NCI-H2029 (cell line): ENCODE measurements around the gene ZNF451.
"Not testable (repeated sequence)": the region's sequence is repeated elsewhere in the genome, so short reads cannot be mapped to it uniquely, and the experiment has no call there.

Experiments used
- DNase-seq: peaks from one replicate; lab custom pipeline; 2025; lab: John Stamatoyannopoulos, UW

ZNF451 gene

DNA sequence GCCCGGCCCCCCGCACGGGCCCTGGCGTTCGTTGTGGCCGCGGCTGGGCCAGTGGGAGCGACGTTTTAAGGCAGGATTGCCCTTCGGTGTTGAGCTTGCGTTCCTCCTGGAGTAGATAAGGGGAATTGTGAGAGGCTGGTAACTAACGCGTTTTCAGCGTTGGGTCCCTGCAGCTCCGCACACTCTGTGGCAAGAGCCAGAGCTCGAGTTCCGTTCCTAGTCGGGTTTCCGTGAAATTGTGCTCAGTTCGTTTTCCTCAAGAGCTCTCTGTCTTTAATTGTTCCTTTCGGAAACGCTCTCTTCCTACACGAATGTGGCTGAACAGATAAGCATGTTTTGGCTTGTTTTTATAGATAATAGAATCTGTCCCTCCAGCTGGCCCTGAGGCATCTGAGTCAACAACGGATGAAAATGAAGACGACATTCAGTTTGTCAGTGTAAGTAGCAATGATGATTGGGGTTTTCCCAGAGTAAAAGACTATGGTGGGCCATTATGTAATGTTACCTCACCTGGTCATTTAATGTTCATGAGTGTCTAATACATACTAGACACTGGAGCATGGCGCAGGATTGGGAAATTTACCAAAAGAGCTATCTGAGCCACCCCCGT is 575 bp downstream of the ZNF451 start:
- not testable (repeated sequence) for DNase-seq

DNA sequence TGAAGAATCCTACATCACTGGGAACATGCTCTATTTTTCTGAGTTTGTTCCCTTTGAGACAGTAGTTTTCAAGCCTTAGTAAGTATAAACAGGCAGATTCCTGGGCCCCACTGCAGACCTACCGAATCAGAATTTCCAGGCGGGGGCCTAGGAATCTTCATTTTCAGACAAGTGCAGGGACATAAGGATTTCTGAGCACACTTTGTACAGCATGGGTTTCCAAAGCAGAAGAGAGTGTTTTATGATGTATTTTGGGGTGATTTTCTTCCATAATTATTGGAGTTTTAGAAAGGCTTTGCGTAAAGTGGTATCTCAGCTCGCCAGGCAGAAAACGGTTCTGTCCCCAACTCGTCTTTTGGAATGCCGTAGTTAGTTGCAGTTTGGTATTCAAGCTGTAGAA is 1.4 kb downstream of the ZNF451 start:
- not testable (repeated sequence) for DNase-seq

DNA sequence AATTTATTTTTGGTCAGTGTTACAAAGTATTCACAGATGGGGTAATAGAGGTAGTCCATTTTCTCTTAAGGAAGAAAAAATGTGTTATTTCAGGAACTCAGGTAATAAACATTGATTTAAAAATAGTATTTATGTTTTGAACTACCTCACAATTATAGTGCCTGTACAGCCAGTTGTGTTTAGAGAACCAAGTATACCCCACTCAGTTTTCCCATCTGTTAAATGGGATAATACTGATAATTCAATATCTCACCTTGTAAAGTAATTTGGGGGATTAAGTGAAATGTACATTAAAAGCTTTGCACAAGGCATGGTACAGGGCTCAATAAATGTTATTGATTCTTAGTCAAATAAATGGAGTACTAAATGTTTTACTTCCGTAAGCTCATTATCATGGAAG is 4.7 kb downstream of the ZNF451 start:
- DNase-seq: no peak

DNA sequence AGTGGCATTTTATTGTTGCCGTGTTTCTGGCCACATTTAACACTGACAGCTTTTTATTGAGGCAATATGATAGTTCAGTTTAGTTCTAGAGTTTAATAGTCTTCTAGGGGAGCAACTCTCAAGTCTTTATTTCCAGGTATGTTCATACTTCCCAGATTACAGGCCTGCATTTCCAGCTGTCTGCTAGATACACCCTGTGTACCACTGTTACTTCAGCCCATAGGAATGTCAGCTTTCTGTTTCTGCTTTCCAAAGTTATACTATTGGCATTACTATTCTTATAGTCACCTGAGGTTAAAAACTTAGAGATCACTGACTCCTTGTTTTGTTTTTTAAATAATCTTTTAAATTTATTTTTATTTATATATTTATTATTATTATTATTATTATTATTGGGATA is 7.6 kb downstream of the ZNF451 start:
- no peak for DNase-seq

DNA sequence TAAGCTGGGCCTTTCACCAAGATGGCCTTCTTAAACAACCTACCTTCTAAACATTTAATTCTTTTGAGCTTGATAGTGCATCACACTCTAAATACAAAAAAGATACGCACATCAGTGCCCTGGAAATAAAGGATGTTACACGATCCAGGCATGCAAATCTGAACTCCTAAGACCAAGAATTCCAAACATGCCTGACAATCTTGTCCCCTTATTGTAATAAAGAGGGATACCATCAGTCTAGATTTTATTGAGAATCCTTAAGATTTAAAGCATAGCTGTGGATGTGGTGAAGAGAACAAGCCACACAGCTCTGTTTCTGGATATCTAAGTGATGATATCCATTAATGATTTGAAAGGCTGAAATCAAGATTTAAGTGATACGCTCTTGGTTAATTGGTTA is 13.0 kb downstream of the ZNF451 start:
- no peak for DNase-seq

DNA sequence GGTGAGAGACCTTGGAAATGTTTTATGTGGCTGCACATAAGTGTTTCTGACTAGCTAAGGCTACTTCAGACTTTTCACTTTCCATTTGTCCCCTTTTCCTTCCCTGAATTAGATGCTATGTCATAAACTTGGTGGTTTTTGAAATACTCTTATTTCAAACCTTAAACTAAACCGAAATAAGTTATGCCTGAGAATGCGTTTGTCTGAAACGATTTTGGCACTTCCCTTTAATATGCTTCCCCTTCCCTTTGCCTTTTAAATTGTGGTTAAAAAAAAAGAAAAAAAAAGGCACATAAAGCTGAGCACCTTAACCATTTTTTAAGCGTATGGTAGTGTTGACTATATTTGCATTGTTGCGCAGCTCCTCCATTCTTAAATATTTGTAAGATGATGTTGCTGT is 14.3 kb downstream of the ZNF451 start:
- DNase-seq: no peak

DNA sequence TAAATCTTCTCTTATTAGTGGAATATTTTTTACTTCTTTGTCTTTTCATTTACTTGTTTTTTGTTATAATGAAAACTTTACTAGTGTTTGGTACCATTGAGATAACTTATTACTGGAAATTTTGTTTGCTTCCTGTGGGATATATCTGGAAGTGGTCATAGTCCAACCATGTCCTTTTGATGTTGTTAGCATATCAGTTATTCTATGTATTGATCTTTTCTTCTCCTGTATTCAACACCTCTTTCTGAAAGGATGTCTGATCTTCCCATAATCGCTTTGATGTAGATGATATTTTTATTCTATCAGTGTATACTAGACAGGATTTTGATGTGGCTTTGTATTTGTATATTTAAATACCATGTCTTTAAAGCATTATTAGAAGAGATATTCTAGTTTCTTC is 17.0 kb downstream of the ZNF451 start:
- no peak for DNase-seq

DNA sequence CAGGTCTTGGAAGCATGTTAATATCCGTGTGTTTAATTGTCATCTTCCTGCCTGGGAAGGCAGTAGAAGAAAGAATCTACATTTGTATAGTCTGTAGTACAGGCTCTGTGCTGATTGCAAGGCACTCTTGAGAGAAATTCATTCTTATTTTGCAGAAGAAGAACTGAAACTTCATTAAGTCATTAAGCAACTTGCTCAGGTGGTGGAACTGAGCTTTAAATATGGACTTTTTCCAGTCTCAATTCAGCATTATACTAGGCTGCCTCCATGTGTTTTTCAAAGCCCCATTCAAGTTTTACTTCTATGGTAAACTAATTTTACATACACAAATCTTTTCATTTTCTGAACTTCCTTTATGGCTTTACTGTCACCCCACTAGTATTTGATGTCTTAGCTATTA is 18.7 kb downstream of the ZNF451 start:
- no peak for DNase-seq

DNA sequence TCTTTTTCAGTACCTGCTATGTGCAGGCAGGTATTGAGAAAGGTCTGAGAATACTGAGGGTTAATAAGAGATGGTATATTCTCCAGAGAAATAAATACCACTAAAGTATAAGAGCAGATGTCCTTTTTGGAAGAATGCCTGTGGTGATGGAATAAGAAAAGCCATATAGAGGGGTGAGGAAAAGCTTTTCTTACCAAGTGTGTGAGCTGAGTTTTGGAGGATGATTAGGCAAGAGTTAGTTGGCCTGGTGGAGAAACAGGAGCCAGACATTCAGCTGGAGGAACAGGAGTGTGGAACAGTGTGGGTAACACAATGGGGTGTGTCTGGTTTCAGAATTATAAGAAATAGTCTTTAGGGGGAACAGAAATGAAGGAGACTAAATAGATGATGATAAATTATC is 19.9 kb downstream of the ZNF451 start:
- DNase-seq: no peak

DNA sequence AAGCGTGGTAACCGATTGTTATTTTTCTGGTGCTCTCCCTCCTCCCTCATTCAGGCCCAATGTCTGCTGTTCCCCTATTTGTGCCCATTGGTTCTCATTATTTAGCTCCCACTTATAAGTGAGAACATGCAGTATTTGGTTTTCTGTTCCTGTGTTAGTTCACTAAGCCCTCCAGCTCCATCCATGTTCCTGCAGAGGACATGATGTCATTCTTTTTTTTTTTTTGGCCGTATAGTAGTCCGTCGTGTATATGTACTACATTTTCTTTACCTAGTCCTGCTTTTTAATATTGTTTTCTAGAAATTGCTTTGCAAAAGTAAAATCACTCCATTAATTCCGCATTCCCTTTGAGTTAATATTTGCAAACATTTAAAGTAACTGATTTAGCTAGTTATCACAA is 23.1 kb downstream of the ZNF451 start:
- no peak for DNase-seq

DNA sequence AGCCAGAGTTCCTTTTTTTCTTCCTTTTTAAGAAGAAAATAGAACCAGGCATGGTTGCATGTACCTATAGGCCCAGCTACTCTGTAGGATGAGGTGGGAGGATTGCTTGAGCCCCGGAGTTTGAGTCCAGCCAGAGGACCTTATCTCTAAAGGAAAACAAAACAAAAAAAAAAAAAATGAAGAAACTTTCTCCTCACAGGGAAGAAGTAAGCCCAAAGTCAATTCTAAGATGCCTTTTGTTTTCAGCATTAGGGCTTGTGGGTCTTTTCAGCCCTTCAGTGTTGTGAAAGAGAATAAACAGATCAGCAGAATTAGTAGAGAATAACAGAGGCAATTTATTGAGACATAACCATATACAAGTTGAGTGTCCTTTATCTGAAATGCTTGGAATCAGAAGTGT is 26.8 kb downstream of the ZNF451 start:
- DNase-seq: no peak

DNA sequence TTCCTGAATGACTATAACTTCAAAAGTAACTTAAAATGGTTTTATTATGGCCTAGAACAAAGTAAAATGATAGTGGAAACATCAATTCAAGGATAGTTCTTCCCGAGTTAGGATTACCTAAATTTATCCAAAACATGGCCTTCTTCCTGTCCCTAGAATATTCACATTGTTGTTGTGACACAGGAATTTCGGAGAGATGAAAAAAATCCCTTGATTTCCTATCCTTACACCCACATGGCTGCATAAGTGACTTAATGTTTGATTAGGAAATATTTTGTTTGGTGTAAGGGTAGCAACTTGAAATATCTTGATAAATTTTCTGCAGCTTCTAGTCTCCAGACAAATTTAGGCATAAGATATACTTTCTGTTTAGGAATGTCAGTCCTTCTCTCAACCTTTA is 27.8 kb downstream of the ZNF451 start:
- no peak for DNase-seq

DNA sequence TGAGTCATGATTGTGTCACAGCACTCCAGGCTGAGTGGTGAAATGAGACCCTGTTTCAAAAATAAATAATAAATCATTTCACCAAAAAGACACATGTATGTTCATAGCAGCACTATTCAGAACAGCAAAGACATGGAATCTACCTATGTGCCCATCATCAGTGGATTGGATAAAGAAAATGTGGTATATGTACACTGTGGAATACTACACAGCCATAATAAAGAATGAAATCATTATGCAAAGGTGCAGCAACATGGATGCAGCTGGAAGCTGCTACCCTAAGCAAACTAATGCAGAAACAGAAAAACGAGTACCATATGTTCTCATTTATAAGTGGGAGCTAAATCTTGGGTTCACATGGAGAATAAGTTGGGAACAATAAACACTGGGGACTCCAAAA is 33.1 kb downstream of the ZNF451 start:
- DNase-seq: no peak

DNA sequence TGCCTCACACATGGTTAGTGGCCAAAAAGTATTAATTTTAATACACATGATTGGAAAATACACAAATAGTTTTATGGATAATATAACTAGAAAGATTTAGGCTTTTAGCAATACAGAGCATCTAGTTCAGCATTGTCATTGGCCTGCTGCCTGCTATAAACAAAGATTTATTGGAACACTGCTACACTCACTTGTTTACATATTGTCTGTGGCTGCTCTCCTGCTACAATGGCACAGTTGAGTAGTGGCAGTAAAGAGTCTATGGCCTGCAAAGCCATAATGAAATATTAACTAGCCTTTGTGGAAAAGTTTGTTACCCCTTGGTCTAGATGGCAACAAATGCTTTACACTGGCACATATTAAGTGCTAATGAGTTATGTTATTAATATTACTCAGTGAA is 37.8 kb downstream of the ZNF451 start:
- DNase-seq: no peak

DNA sequence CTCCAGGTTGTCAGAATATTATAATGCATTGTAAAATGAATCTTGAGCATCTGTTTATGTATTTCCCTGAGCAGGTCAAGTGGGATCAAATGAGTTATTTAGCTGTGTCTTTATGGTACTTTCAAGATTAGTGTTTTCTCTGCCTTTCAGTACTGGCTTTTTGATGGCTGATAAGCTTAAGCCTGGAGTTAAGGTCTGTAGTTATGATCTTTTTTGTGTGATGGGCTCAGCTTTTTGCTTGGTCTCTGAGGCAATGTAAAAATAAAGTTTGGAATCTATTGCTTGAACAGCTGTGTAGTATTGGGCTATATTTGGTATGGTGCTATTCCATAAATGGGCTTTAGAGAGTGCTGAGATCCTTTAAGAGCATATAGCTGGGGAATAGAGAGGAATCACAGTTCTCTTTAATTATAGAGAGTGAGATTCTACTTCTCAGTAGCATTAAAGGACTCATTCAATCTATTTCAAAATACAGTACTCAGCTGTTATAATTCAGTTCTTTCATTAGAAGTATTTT is 40.7 kb downstream of the ZNF451 start:
- DNase-seq: no peak

DNA sequence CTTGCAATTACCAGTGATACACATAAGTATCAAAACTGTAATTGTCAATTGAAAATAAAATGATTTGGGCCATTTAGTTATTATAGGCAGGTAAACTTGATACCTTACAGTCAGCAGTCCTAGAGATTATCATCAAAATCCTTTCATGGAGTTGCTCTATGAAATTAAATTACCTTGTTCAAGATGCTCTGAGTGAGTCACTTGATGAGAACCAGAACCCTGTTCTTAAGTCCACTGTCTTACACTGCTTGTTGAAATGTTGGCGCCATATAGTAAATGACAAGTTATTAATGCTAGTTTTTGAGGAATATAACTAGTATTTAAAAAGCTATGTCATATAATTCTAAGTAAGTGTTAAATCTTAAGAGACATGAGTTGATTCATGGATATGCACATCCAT is 45.0 kb downstream of the ZNF451 start:
- no peak for DNase-seq

DNA sequence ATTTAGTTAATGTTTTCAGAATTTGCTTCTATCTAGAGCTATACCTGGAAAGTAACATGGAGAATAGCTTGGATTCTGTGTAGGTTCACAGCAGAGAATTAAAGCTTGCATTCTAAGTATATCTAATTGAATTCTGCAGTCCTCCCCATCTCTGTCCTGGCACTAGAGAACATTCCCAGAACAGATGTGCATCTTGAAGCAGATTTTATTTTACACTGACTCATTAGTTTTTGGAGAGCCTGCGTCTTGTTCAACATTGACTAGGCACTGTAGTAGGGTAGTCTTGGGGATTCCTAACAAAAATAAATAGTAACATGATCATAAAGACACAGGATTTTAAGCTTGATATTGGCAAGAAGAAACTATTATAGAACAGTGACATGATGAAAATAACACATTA is 45.9 kb downstream of the ZNF451 start:
- DNase-seq: no peak

DNA sequence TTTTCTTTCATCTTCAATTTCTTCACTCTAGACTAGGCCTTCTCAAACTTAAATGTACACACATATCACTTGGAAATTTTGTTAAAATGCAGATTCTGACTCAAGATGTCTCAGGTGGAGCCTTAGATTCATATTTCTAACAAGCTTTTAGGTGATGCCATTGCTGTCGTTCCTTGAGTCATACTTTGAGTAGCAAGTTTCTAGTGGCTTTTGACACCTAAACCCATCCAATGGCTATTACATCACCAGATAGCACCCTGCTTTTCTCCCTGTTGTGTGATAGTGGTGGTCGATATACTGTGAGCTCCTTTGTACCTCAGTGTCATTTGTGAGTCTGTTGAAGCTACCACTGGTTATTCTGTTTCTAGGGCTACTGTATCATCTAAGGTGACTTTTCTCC is 47.4 kb downstream of the ZNF451 start:
- no peak for DNase-seq

DNA sequence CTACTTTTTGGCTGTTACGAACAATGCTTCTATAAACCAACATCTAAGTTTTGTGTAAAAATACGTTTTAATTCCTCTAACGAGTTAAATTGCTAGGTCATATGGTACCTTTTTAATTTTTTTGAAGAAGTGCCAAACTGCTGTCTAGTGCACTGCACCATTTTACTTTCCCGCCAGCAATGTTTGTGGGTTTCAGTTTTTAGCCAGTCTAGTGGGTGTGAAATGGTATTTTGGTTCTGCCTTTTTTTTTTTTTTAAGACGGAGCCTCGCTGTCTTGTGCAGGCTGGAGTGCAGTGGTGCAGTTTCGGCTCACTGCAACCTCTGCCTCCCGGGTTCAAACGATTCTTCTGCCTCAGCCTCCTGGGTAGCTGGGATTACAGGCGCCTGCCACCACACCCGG is 48.0 kb downstream of the ZNF451 start:
- no peak for DNase-seq

DNA sequence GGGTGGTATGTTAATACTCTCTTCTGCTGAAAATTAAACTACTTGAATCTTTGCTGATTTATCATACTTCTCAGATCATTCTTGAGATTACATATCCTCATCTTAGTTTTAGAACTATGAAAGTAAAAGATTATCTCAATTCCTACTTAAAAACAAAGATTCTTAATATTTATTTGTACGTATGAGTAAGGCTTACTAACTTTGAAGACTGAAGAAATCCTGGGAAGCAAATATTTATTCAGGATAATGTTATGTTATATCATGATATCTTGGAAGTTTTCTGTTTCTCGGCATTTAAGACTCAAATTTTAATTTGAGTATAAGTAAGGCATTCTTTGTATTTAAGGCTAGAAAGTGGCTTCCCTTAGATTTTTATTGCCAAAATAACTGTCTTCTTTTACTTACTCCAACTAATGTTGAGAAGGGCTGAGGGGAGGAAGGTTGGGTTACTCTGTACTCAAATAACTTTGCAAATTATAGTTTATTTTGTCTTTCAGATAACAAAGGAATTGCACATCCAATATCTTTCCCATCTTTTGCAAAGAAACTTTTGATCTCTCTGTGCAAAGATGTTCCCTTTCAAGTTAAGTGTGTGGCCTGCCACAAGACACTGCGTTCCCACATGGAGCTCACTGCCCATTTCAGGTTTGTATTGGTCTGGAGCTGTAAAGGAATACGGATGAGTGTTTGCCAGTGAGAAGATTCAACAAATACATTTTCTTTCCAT is 51.6 kb downstream of the ZNF451 start:
- no peak for DNase-seq

DNA sequence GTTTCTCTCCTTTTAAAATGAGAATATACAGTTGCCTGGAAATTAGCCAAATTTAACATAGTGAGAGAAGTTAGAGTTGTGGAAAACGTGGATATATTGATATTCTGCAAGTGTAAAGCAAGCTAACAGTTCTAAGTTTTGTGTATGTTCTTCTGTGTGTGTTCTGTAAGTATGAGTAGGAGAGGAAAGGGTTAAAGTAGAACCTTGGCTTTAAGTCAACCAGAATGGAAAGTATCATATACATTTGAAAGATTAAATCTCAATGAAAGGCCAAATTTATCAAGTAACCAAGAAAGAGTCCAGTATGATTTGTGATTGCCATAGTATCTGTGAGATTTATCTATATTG is 52.2 kb downstream of the ZNF451 start:
- DNase-seq: no peak

DNA sequence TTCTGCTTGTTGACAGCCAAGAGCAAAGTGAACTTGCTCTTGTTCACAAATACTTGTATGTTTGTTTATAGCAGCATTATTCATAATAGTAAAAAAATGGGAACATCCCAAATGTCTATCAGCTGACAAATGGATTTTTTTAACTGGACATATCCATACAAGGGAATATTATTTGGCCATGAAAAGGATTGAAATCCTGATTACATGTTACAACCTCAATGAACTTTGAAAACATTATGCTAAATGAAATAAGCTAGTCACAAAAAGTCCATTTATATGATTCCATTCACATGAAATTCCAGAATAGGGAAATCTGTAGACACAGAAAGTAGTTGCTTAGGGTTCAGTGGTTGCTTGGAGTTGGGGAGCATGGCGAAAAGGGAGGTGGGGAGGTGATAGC is 53.7 kb downstream of the ZNF451 start:
- DNase-seq: no peak

DNA sequence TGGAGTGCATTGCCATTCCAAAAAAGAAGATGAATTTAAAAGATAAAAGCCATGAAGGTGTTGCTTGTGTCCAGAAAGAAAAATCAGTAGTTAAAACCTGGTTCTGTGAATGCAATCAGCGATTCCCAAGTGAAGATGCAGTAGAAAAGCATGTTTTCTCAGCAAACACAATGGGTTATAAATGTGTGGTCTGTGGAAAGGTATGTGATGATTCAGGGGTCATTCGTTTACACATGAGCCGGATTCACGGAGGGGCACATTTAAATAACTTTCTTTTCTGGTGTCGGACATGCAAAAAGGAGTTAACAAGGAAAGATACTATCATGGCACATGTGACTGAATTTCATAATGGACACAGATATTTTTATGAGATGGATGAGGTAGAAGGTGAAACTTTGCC is 57.4 kb downstream of the ZNF451 start:
- DNase-seq: no peak
